Panc1 (cell line): Measurements from ENCODE around the gene GPR142. TPM values are rescaled to one million over a fixed set of nuclear protein-coding genes. Genes with fewer than 3 reads are reported as not detected.

ENCODE experiments used
- ATAC-seq: fragments of 200-7000 bp; cut with Tn5 transposase; 2 replicates; pipeline ENCODE4 v1.9.1; 2020; ENCODE audit warnings: mild to moderate bottlenecking, moderate library complexity
- BruUV-seq: library from RNA; stranded (reverse); fragments of 400-500 nt; replicated peaks from 2 replicates; lab custom pipeline; 2021; lab: Mats Ljungman, UMichigan
- CTCF ChIA-PET: fragments of 300-600 bp; sonication (Branson Sonifier 250); formaldehyde crosslinking; loops from one replicate; lab custom pipeline; 2022; ENCODE audit warnings: antibody characterized with exemption; lab: Charles Lee
- POLR2A ChIA-PET: fragments of 300-600 bp; sonication (Branson Sonifier 250); formaldehyde crosslinking; loops from one replicate; lab custom pipeline; 2022; ENCODE audit warnings: antibody characterized with exemption; lab: Charles Lee
- DNase-seq: peaks from one replicate; pipeline ENCODE4 v3.0.0-alpha.2; 2010; ENCODE audit warnings: low read depth, low spot score
- H3K27ac ChIP-seq: 2 replicates; pipeline ENCODE4 v1.5.1; 2011; ENCODE audit warnings: mild to moderate bottlenecking, low read length, inconsistent platforms
- H3K27me3 ChIP-seq: fragments of 200-500 bp; sonication (Bioruptor generic); 2 replicates; pipeline ENCODE4 v1.6.0; 2014; ENCODE audit warnings: low read length, inconsistent platforms; ENCODE audit not compliant: control insufficient read depth, insufficient read depth
- H3K36me3 ChIP-seq: fragments of 200-500 bp; sonication (Bioruptor generic); 2 replicates; pipeline ENCODE4 v1.5.1; 2014; ENCODE audit warnings: inconsistent platforms, mild to moderate bottlenecking, low read length, moderate library complexity; ENCODE audit not compliant: control insufficient read depth, insufficient read depth
- H3K4me1 ChIP-seq: 2 replicates; pipeline ENCODE4 v1.5.1; 2011; ENCODE audit warnings: inconsistent platforms, mild to moderate bottlenecking, low read length, moderate library complexity; ENCODE audit not compliant: control insufficient read depth, insufficient read depth
- H3K4me3 ChIP-seq, 2 experiments: 2 replicates each; pipeline ENCODE4 v1.5.1; 2011 to 2012; ENCODE audit warnings: low read depth in 2 of 2, low read length in 2 of 2, mild to moderate bottlenecking in 2 of 2, inconsistent platforms in 1 of 2, moderate library complexity in 1 of 2
- H3K9me3 ChIP-seq: fragments of 200-500 bp; sonication (Bioruptor generic); 2 replicates; pipeline ENCODE4 v1.5.1; 2014; ENCODE audit warnings: low read depth, mild to moderate bottlenecking, inconsistent platforms, low read length, moderate library complexity; ENCODE audit not compliant: control insufficient read depth, insufficient read depth
- POLR2AphosphoS5 ChIP-seq: IDR thresholded peaks from 2 replicates; pipeline ENCODE4 v1.6.1; 2012; ENCODE audit warnings: mild to moderate bottlenecking, low read depth, low read length, moderate library complexity
- SIN3A ChIP-seq: IDR thresholded peaks from 2 replicates; pipeline ENCODE4 v1.6.1; 2012; ENCODE audit warnings: low read depth, mild to moderate bottlenecking, low read length, moderate library complexity, borderline replicate concordance; ENCODE audit not compliant: insufficient read depth
- TCF7L2 ChIP-seq: IDR thresholded peaks from 2 replicates; pipeline ENCODE4 v1.6.1; 2011; ENCODE audit warnings: mild to moderate bottlenecking, low read depth, low read length, inconsistent platforms
- in situ Hi-C: cut with HindIII; loops from 2 replicates; pipeline ENCODE4 v1.10.0; 2016; ENCODE audit warnings: low sequenced_read_pairs, low pct_unique_long_range_greater_than_20kb
- intact Hi-C: fragments of 100-400 bp; cut with micrococcal nuclease; formaldehyde crosslinking; loops from one replicate; pipeline ENCODE4 v1.10.0; 2022; ENCODE audit not compliant: unreplicated experiment
- total RNA-seq: library from RNA; stranded (reverse); gene quantifications from one replicate; pipeline ENCODE4 v1.2.1, GENCODE V29; 2021; ENCODE audit not compliant: unreplicated experiment
- TF ChIP-seq, protein P1 (sequence below), 2 experiments: IDR thresholded peaks; 2 replicates each; pipeline ENCODE4 v1.6.1; 2011 to 2012; ENCODE audit warnings: low read depth in 2 of 2, control low read depth in 1 of 2, low read length in 1 of 2, mild to moderate bottlenecking in 1 of 2, moderate library complexity in 1 of 2; ENCODE audit not compliant: insufficient read depth in 1 of 2
- TF ChIP-seq, protein P2 (sequence below): fragments of 450-650 bp; IDR thresholded peaks from 2 replicates; pipeline ENCODE4 v1.5.1; 2017; ENCODE audit warnings: mild to moderate bottlenecking

The GPR142 gene
- total RNA-seq, 1 experiment from 2014 or later: not detected

DNA sequence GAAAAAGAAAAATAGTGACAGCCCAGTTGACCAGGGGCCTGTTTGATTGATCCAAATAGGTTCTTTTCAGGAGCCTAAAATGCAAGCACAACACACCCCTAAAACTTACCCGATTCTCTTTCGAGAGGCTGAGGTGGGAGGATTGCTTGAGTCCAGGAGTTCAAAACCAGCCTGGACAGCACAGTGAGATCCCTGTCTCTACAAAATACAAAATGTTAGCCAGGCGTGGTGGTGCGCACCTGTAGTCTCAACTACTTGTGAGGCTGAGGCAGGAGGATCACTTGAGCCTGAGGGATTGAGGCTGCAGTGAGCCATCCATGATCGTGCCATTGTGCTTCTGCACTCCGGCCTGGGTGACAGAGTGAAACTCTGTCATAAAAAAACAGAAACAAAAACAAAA lies 42.8 kb upstream of the GPR142 start:
- no TSS peak for BruUV-seq
- no peaks in the 10 kb centered on the region for H3K36me3 ChIP-seq
- TF ChIP-seq, protein P1, sequence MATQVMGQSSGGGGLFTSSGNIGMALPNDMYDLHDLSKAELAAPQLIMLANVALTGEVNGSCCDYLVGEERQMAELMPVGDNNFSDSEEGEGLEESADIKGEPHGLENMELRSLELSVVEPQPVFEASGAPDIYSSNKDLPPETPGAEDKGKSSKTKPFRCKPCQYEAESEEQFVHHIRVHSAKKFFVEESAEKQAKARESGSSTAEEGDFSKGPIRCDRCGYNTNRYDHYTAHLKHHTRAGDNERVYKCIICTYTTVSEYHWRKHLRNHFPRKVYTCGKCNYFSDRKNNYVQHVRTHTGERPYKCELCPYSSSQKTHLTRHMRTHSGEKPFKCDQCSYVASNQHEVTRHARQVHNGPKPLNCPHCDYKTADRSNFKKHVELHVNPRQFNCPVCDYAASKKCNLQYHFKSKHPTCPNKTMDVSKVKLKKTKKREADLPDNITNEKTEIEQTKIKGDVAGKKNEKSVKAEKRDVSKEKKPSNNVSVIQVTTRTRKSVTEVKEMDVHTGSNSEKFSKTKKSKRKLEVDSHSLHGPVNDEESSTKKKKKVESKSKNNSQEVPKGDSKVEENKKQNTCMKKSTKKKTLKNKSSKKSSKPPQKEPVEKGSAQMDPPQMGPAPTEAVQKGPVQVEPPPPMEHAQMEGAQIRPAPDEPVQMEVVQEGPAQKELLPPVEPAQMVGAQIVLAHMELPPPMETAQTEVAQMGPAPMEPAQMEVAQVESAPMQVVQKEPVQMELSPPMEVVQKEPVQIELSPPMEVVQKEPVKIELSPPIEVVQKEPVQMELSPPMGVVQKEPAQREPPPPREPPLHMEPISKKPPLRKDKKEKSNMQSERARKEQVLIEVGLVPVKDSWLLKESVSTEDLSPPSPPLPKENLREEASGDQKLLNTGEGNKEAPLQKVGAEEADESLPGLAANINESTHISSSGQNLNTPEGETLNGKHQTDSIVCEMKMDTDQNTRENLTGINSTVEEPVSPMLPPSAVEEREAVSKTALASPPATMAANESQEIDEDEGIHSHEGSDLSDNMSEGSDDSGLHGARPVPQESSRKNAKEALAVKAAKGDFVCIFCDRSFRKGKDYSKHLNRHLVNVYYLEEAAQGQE (IDR thresholded peaks at IDR 0.05; ENCODE audit: insufficient read depth in 1 of 2, low read depth in 2 of 2, low read length in 1 of 2): no peak
- TF ChIP-seq SIN3A: no peak
- no peak for TF ChIP-seq TCF7L2
- TF ChIP-seq, protein P2, sequence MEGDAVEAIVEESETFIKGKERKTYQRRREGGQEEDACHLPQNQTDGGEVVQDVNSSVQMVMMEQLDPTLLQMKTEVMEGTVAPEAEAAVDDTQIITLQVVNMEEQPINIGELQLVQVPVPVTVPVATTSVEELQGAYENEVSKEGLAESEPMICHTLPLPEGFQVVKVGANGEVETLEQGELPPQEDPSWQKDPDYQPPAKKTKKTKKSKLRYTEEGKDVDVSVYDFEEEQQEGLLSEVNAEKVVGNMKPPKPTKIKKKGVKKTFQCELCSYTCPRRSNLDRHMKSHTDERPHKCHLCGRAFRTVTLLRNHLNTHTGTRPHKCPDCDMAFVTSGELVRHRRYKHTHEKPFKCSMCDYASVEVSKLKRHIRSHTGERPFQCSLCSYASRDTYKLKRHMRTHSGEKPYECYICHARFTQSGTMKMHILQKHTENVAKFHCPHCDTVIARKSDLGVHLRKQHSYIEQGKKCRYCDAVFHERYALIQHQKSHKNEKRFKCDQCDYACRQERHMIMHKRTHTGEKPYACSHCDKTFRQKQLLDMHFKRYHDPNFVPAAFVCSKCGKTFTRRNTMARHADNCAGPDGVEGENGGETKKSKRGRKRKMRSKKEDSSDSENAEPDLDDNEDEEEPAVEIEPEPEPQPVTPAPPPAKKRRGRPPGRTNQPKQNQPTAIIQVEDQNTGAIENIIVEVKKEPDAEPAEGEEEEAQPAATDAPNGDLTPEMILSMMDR: no peak
- no peak for TF ChIP-seq POLR2AphosphoS5
- H3K4me1 ChIP-seq: no peaks in the 10 kb centered on the region
- no peak overlapping the region for H3K27ac ChIP-seq
- no peaks in the 10 kb centered on the region; the same call in 1 of the 2 replicates for H3K27me3 ChIP-seq
- in situ Hi-C loops: no loop called here
- POLR2A ChIA-PET: no interaction called here
- H3K4me3 ChIP-seq: no peak overlapping the region
- DNase-seq (no peak), ATAC-seq (no peak)
- CTCF ChIA-PET: no interaction called here
- no peaks in the 10 kb centered on the region for H3K9me3 ChIP-seq
- intact Hi-C loops: no loop called here

- ATAC-seq: peak; percentile 27; the same call in 1 of the 2 replicates
- Histone ChIP-seq H3K9me3 (no peaks in the 10 kb centered on the region), H3K4me3 (no peak overlapping the region), H3K27ac (no peak overlapping the region), H3K36me3 (no peaks in the 10 kb centered on the region), H3K27me3 (no peaks in the 10 kb centered on the region; the same call in 1 of the 2 replicates), H3K4me1 (no peaks in the 10 kb centered on the region)
- intact Hi-C loops: no loop called here
- ChIA-PET POLR2A (no interaction called here), CTCF (no interaction called here)
- BruUV-seq: no TSS peak
- TF ChIP-seq, protein P2: no peak
- TF ChIP-seq SIN3A (no peak), TCF7L2 (no peak), POLR2AphosphoS5 (no peak)
- TF ChIP-seq, protein P1 (IDR thresholded peaks at IDR 0.05; ENCODE audit: insufficient read depth in 1 of 2, low read depth in 2 of 2, low read length in 1 of 2): no peak
- in situ Hi-C loops: no loop called here
- no peak for DNase-seq
Observed at GRCh38 chr17:74325376-74325742, 41.9 kb upstream of the GPR142 start.
